RWPE2 (cell line): Measurements from ENCODE around the gene CPEB3.
"Not testable (repeated sequence)": the region's sequence is repeated elsewhere in the genome, so short reads cannot be mapped to it uniquely, and the experiment has no call there.

Source experiments
- ATAC-seq: fragments of 200-7000 bp; cut with Tn5 transposase; 3 replicates; pipeline ENCODE4 v1.9.1; 2021; ENCODE audit warnings: low read depth
- DNase-seq: peaks from one replicate; pipeline ENCODE4 v3.0.0-alpha.2; 2020; ENCODE audit warnings: low spot score
- H3K27ac ChIP-seq: fragments of 450-650 bp; 2 replicates; pipeline ENCODE4 v1.5.1; 2017; ENCODE audit warnings: mild to moderate bottlenecking; ENCODE audit not compliant: poor library complexity, severe bottlenecking
- H3K27me3 ChIP-seq: fragments of 250-450 bp; sonication (Bioruptor Pico); 2 replicates; pipeline ENCODE4 v1.5.1; 2021; ENCODE audit warnings: mild to moderate bottlenecking, moderate library complexity; ENCODE audit not compliant: insufficient read depth, poor library complexity, severe bottlenecking
- H3K36me3 ChIP-seq: fragments of 250-450 bp; sonication (Bioruptor Pico); 2 replicates; pipeline ENCODE4 v1.5.1; 2020; ENCODE audit warnings: low read depth, mild to moderate bottlenecking, moderate library complexity
- H3K4me1 ChIP-seq: fragments of 250-450 bp; sonication (Bioruptor Pico); 2 replicates; pipeline ENCODE4 v1.5.1; 2021; ENCODE audit warnings: mild to moderate bottlenecking, moderate library complexity; ENCODE audit not compliant: insufficient read depth, poor library complexity, severe bottlenecking
- H3K4me3 ChIP-seq: fragments of 250-450 bp; sonication (Bioruptor Pico); 2 replicates; pipeline ENCODE4 v1.5.1; 2021; ENCODE audit warnings: mild to moderate bottlenecking, moderate library complexity; ENCODE audit not compliant: severe bottlenecking
- H3K9me3 ChIP-seq: fragments of 250-450 bp; sonication (Bioruptor Pico); 2 replicates; pipeline ENCODE4 v1.5.1; 2021; ENCODE audit warnings: mild to moderate bottlenecking, moderate library complexity; ENCODE audit not compliant: severe bottlenecking
- TF ChIP-seq, protein P1 (sequence below): fragments of 450-650 bp; IDR thresholded peaks from one replicate; pipeline ENCODE4 v1.5.1; 2017; ENCODE audit warnings: mild to moderate bottlenecking, moderate library complexity; ENCODE audit not compliant: poor library complexity, severe bottlenecking

Gene CPEB3

DNA sequence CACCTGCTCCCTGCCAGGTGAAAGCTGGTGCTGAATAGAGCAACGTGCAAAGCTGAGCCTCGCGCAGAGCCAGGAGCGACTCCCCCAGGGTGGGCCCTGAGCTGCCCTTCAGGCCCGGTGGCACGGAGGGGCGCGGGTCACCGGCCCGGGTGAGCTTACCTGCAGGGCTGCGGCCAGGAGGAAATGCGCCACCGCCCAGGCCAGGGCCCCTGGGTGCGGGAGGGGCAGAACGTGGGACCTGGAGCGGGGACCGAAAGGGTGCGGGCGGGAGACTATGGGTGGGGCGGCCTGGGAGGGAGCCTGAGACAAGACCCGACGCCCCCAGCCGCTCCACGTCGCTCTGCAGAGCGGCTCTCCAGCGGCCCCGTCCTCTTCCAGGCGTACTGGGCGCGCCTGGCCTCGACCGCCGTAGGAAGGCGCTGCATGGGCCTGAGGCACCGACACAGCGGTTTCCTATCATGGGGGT lies 245.2 kb downstream of the CPEB3 start:
- no peaks in the 10 kb centered on the region for H3K36me3 ChIP-seq
- no peaks in the 10 kb centered on the region for H3K9me3 ChIP-seq
- no peaks in the 10 kb centered on the region for H3K27me3 ChIP-seq
- no peak for ATAC-seq
- no peak overlapping the region for H3K27ac ChIP-seq
- no peak for DNase-seq
- H3K4me1 ChIP-seq, result no peaks in the 10 kb centered on the region
- TF ChIP-seq, protein P1, sequence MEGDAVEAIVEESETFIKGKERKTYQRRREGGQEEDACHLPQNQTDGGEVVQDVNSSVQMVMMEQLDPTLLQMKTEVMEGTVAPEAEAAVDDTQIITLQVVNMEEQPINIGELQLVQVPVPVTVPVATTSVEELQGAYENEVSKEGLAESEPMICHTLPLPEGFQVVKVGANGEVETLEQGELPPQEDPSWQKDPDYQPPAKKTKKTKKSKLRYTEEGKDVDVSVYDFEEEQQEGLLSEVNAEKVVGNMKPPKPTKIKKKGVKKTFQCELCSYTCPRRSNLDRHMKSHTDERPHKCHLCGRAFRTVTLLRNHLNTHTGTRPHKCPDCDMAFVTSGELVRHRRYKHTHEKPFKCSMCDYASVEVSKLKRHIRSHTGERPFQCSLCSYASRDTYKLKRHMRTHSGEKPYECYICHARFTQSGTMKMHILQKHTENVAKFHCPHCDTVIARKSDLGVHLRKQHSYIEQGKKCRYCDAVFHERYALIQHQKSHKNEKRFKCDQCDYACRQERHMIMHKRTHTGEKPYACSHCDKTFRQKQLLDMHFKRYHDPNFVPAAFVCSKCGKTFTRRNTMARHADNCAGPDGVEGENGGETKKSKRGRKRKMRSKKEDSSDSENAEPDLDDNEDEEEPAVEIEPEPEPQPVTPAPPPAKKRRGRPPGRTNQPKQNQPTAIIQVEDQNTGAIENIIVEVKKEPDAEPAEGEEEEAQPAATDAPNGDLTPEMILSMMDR, result no peak
- no peak overlapping the region for H3K4me3 ChIP-seq

DNA sequence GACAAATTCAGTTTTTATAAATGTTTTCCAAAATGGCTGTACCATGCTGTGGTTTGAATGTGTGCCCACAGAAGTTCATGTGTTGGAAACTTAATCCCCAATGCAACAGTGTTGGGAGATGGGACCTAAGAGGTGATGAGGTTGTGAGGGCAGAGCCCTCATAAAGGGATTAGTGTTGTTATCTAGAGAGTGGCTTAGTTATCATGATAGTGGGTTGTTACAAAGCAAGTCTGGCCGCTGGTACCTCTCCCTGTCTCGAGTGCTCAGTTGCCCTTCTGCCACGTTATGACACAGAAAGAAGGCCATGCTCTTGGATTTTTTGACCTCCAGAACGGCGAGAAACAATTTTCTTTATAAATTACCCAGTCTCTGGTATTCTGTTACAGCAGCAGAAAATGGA lies 248.3 kb downstream of the CPEB3 start:
- DNase-seq, result no peak
- TF ChIP-seq, protein P1, result no peak
- no peaks in the 10 kb centered on the region for H3K9me3 ChIP-seq
- no peak for ATAC-seq
- H3K4me1 ChIP-seq, result no peaks in the 10 kb centered on the region
- no peak overlapping the region for H3K27ac ChIP-seq
- H3K4me3 ChIP-seq, result no peak overlapping the region
- H3K27me3 ChIP-seq, result no peaks in the 10 kb centered on the region
- H3K36me3 ChIP-seq, result no peaks in the 10 kb centered on the region

DNA sequence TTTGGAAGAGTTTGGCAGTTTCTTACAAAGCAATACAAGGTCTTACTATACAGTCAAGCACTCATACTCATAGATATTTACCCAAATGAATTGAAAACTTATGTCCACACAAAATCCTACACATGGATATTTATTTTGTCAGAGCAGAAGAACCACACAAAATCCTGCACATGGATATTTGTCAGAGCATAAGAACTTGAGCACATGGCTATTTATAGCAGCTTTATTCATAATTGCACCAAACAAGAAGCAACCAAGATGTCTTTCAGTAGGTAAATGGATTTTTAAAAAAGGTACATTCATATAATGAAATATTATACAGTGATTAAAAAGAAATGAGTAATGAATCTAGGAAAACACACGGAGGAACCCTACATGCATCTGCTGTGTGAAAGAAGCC lies 251.9 kb downstream of the CPEB3 start:
- no peak overlapping the region for H3K4me3 ChIP-seq
- no peak for ATAC-seq
- no peak for DNase-seq
- no peaks in the 10 kb centered on the region for H3K27me3 ChIP-seq
- no peaks in the 10 kb centered on the region for H3K4me1 ChIP-seq
- H3K27ac ChIP-seq, result no peak overlapping the region
- no peaks in the 10 kb centered on the region; the same call in 1 of the 2 replicates for H3K36me3 ChIP-seq
- TF ChIP-seq, protein P1, result no peak
- no peaks in the 10 kb centered on the region for H3K9me3 ChIP-seq

DNA sequence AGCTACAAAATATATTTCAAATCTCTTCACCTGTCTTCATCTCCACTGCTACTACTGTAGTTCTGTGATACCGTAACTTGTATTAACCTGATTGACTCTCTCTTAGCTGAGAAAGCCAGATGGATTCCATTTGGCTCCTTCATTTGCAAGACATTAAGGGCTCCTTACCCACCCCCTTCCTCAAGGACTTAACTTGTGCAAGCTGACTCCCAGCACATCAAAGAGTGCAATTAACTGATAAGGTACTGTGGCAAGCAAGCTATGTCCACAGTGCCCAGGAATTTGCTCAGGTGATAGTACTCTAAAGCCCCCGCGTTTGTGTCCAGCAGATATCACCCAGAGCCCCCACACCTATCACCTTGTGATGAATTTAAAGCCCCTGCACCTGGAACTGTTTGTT lies 257.8 kb downstream of the CPEB3 start:
- H3K27me3 ChIP-seq, H3K4me1 ChIP-seq, H3K9me3 ChIP-seq, H3K27ac ChIP-seq, H3K4me3 ChIP-seq, DNase-seq, ATAC-seq: not testable (repeated sequence)
- peaks cover 36% of the 10 kb centered on the region for H3K36me3 ChIP-seq

DNA sequence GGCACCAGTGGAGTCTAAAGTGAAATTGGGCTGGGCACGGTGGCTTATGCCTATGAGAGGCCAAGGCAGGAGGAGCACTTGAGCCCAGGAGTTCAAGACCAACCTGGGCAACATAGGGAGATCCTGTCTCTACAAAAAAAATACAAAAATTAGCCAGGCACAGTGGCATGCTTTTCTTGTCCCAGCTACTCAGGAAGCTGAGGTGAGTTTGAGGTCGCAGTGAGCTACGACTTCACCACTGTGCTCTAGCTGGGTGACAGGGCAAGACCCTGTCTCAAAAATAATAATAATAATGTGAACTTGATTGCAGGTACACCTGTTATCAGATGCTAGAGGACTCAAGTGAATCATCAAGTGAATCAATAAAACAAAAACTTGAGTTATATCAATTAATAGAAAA lies 259.3 kb downstream of the CPEB3 start:
- no peaks in the 10 kb centered on the region for H3K9me3 ChIP-seq
- no peaks in the 10 kb centered on the region for H3K27me3 ChIP-seq
- TF ChIP-seq, protein P1, result no peak
- DNase-seq (no peak), ATAC-seq (no peak)
- H3K4me3 ChIP-seq, result no peak overlapping the region
- no peaks in the 10 kb centered on the region for H3K4me1 ChIP-seq
- peaks cover 51% of the 10 kb centered on the region for H3K36me3 ChIP-seq
- H3K27ac ChIP-seq, result no peak overlapping the region
